Activated CD8-positive, alpha-beta T cell treated with anti-CD3 and anti-CD28 coated beads, Interleukin-2, amount 10 ng/mL, durations not matched to agents 7 days and 5 days (primary cell): ENCODE measurements around the gene COL7A1. TPM values are rescaled to one million over a fixed set of nuclear protein-coding genes. Genes with fewer than 3 reads are reported as not detected.
"Not testable (repeated sequence)": the region's sequence is repeated elsewhere in the genome, so short reads cannot be mapped to it uniquely, and the experiment has no call there.

Source experiments
- ATAC-seq: fragments of 150-1000 bp; cut with Tn5 transposase; one replicate; pipeline ENCODE4 v1.10.0; 2021; ENCODE audit warnings: moderate library complexity
- CTCF ChIA-PET: fragments of 350-600 bp; sonication (Branson Sonifier 250); formaldehyde crosslinking; loops from one replicate; lab custom pipeline; 2021; ENCODE audit warnings: antibody characterized with exemption; lab: Charles Lee
- POLR2A ChIA-PET: fragments of 350-600 bp; sonication (Branson Sonifier 250); formaldehyde crosslinking; loops from one replicate; lab custom pipeline; 2021; ENCODE audit warnings: antibody characterized with exemption; lab: Charles Lee
- DNase-seq: peaks from one replicate; pipeline ENCODE4 v3.0.0-alpha.2; 2020
- H3K27ac Mint-ChIP-seq: one replicate; pipeline ENCODE4 v1.8.0; 2021; ENCODE audit warnings: mild to moderate bottlenecking, mixed read lengths
- H3K27me3 Mint-ChIP-seq: one replicate; pipeline ENCODE4 v1.8.0; 2021; ENCODE audit warnings: low read depth, mixed read lengths
- H3K36me3 Mint-ChIP-seq: one replicate; pipeline ENCODE4 v1.8.0; 2021; ENCODE audit warnings: low read depth, mixed read lengths
- H3K4me1 Mint-ChIP-seq: one replicate; pipeline ENCODE4 v1.8.0; 2021; ENCODE audit warnings: low read depth, mixed read lengths
- H3K4me3 Mint-ChIP-seq: one replicate; pipeline ENCODE4 v1.8.0; 2021; ENCODE audit warnings: mild to moderate bottlenecking, mixed read lengths
- H3K9me3 Mint-ChIP-seq: one replicate; pipeline ENCODE4 v1.8.0; 2022; ENCODE audit warnings: mixed read lengths; ENCODE audit not compliant: insufficient read depth
- total RNA-seq, 2 experiments: library from RNA; stranded (reverse); gene quantifications; one replicate each; pipeline ENCODE4 v1.2.3, GENCODE V29; 2021

COL7A1 gene
- total RNA-seq, 2 experiments from 2014 or later, result 1.2 to 1.6 TPM

- DNase-seq (no peak), ATAC-seq (no peak)
- Mint-ChIP-seq H3K4me1 (peaks cover 19% of the 10 kb centered on the region), H3K27ac (no peak overlapping the region), H3K36me3 (peaks cover 49% of the 10 kb centered on the region), H3K4me3 (no peak overlapping the region), H3K27me3 (no peaks in the 10 kb centered on the region), H3K9me3 (no peaks in the 10 kb centered on the region)
- ChIA-PET POLR2A (interaction anchor here (1.4 kb wide), 1 partner anchor 79 kb away, joined by 3 read pairs; no protein-coding TSS in a partner anchor), CTCF (interaction anchor here (0.6 to 15.5 kb wide), 11 partner anchors 11 to 279 kb away, joined by 3 to 179 read pairs (median 10); partner anchors contain the start of genes CCDC51, PFKFB4 and TMA7)
Observed at GRCh38 chr3:48548126-48548525, 47.0 kb downstream of the COL7A1 start.

- POLR2A ChIA-PET, result interaction anchor here (0.7 kb wide), 1 partner anchor 107 kb away, joined by 3 read pairs; the partner anchor contains the start of genes CCDC51 and TMA7
- H3K9me3 Mint-ChIP-seq, result no peaks in the 10 kb centered on the region
- no peak for DNase-seq
- H3K27ac Mint-ChIP-seq, result peak overlapping the region; percentile 28
- no peak overlapping the region for H3K4me3 Mint-ChIP-seq
- peaks cover 16% of the 10 kb centered on the region for H3K4me1 Mint-ChIP-seq
- CTCF ChIA-PET, result interaction anchor here (0.6 to 3.7 kb wide), 7 partner anchors 16 to 352 kb away, joined by 3 to 31 read pairs (median 6); partner anchors contain the start of genes CCDC51 and TMA7
- no peaks in the 10 kb centered on the region for H3K27me3 Mint-ChIP-seq
- peaks cover 48% of the 10 kb centered on the region for H3K36me3 Mint-ChIP-seq
- ATAC-seq, result no peak
Observed at GRCh38 chr3:48546203-48546829, 48.8 kb downstream of the COL7A1 start.

GRCh38 chr3:48544141-48544540 is 51.0 kb downstream of the COL7A1 start:
- Mint-ChIP-seq H3K36me3 (peaks cover 42% of the 10 kb centered on the region), H3K27ac (no peak overlapping the region), H3K27me3 (no peaks in the 10 kb centered on the region), H3K4me3 (no peak overlapping the region), H3K9me3 (no peaks in the 10 kb centered on the region), H3K4me1 (peaks cover 6% of the 10 kb centered on the region)
- POLR2A ChIA-PET, result no interaction called here
- CTCF ChIA-PET, result interaction anchor here (1.3 to 3.1 kb wide), 2 partner anchors 71 to 143 kb away, joined by 4 to 23 read pairs; no protein-coding TSS in a partner anchor
- ATAC-seq, result no peak
- DNase-seq, result no peak

- ChIA-PET CTCF (no interaction called here), POLR2A (no interaction called here)
- Mint-ChIP-seq H3K27me3 (no peaks in the 10 kb centered on the region), H3K4me1 (peaks cover under 1% of the 10 kb centered on the region), H3K4me3 (no peak overlapping the region), H3K36me3 (peaks cover 43% of the 10 kb centered on the region), H3K27ac (no peak overlapping the region), H3K9me3 (no peaks in the 10 kb centered on the region)
- no peak for ATAC-seq
- no peak for DNase-seq
Observed at GRCh38 chr3:48543271-48543866, 51.8 kb downstream of the COL7A1 start.

- CTCF ChIA-PET, result no interaction called here
Observed at GRCh38 chr3:48538451-48538850, 56.7 kb downstream of the COL7A1 start.

GRCh38 chr3:48536785-48537184 is 58.3 kb downstream of the COL7A1 start:
- no peaks in the 10 kb centered on the region for H3K9me3 Mint-ChIP-seq
- POLR2A ChIA-PET, result interaction anchor here (1.2 kb wide), 1 partner anchor 58 kb away, joined by 3 read pairs; no protein-coding TSS in a partner anchor
- CTCF ChIA-PET, result interaction anchor here (0.9 to 1.7 kb wide), 2 partner anchors 12 to 101 kb away, joined by 3 to 6 read pairs; no protein-coding TSS in a partner anchor
- peaks cover 48% of the 10 kb centered on the region for H3K36me3 Mint-ChIP-seq
- no peak for DNase-seq
- no peak overlapping the region for H3K4me3 Mint-ChIP-seq
- H3K27me3 Mint-ChIP-seq, result no peaks in the 10 kb centered on the region
- no peak overlapping the region for H3K27ac Mint-ChIP-seq
- no peak for ATAC-seq
- peaks cover 10% of the 10 kb centered on the region for H3K4me1 Mint-ChIP-seq

More at GRCh38 chr3:48538451-48538850, 56.7 kb downstream of the COL7A1 start:
- Mint-ChIP-seq H3K4me1 (peaks cover 8% of the 10 kb centered on the region), H3K4me3 (no peak overlapping the region), H3K27ac (no peak overlapping the region), H3K9me3 (no peaks in the 10 kb centered on the region), H3K36me3 (peaks cover 45% of the 10 kb centered on the region), H3K27me3 (no peaks in the 10 kb centered on the region)
- no peak for ATAC-seq
- DNase-seq, result no peak
- POLR2A ChIA-PET, result interaction anchor here (0.6 kb wide), 1 partner anchor 46 kb away, joined by 3 read pairs; no protein-coding TSS in a partner anchor

- peaks cover 10% of the 10 kb centered on the region for H3K4me1 Mint-ChIP-seq
- DNase-seq, result no peak
- ChIA-PET POLR2A (interaction anchor here (1.2 kb wide), 1 partner anchor 57 kb away, joined by 3 read pairs; no protein-coding TSS in a partner anchor), CTCF (interaction anchor here (1.7 kb wide), 1 partner anchor 13 kb away, joined by 6 read pairs; no protein-coding TSS in a partner anchor)
- H3K27ac Mint-ChIP-seq, result no peak overlapping the region
- peaks cover 50% of the 10 kb centered on the region for H3K36me3 Mint-ChIP-seq
- H3K27me3 Mint-ChIP-seq, result no peaks in the 10 kb centered on the region
- H3K9me3 Mint-ChIP-seq, result no peaks in the 10 kb centered on the region
- ATAC-seq, result no peak
- no peak overlapping the region for H3K4me3 Mint-ChIP-seq
Observed at GRCh38 chr3:48536116-48536515, 59.0 kb downstream of the COL7A1 start.

- H3K36me3 Mint-ChIP-seq, result peaks cover 51% of the 10 kb centered on the region
Observed at GRCh38 chr3:48535578-48535977, 59.6 kb downstream of the COL7A1 start.

GRCh38 chr3:48532977-48533337 is 62.2 kb downstream of the COL7A1 start:
- Mint-ChIP-seq H3K4me1 (peaks cover 10% of the 10 kb centered on the region), H3K4me3 (no peak overlapping the region), H3K27me3 (no peaks in the 10 kb centered on the region), H3K27ac (no peak overlapping the region), H3K36me3 (peaks cover 54% of the 10 kb centered on the region), H3K9me3 (no peaks in the 10 kb centered on the region)
- ChIA-PET POLR2A (no interaction called here), CTCF (interaction anchor here (1.0 to 5.9 kb wide), 5 partner anchors 16 to 97 kb away, joined by 3 to 33 read pairs (median 4); no protein-coding TSS in a partner anchor)
- ATAC-seq (no peak), DNase-seq (no peak)

More at GRCh38 chr3:48535578-48535977, 59.6 kb downstream of the COL7A1 start:
- ChIA-PET CTCF (interaction anchor here (1.0 to 1.7 kb wide), 2 partner anchors 13 to 20 kb away, joined by 3 to 6 read pairs; no protein-coding TSS in a partner anchor), POLR2A (no interaction called here)
- no peak for ATAC-seq
- no peak overlapping the region for H3K4me3 Mint-ChIP-seq
- peaks cover 10% of the 10 kb centered on the region for H3K4me1 Mint-ChIP-seq
- no peak overlapping the region for H3K27ac Mint-ChIP-seq
- no peak for DNase-seq
- no peaks in the 10 kb centered on the region for H3K9me3 Mint-ChIP-seq
- H3K27me3 Mint-ChIP-seq, result no peaks in the 10 kb centered on the region

GRCh38 chr3:48532271-48532976 is 62.7 kb downstream of the COL7A1 start:
- H3K27me3 Mint-ChIP-seq, result no peaks in the 10 kb centered on the region
- DNase-seq (no peak), ATAC-seq (no peak)
- H3K4me1 Mint-ChIP-seq, result peaks cover 10% of the 10 kb centered on the region
- CTCF ChIA-PET, result interaction anchor here (1.0 to 5.9 kb wide), 3 partner anchors 17 to 96 kb away, joined by 4 to 33 read pairs (median 6); no protein-coding TSS in a partner anchor
- no peak overlapping the region for H3K4me3 Mint-ChIP-seq
- POLR2A ChIA-PET, result no interaction called here
- H3K9me3 Mint-ChIP-seq, result no peaks in the 10 kb centered on the region
- peaks cover 55% of the 10 kb centered on the region for H3K36me3 Mint-ChIP-seq
- H3K27ac Mint-ChIP-seq, result no peak overlapping the region

GRCh38 chr3:48530701-48531100 is 64.4 kb downstream of the COL7A1 start:
- H3K36me3 Mint-ChIP-seq, result peaks cover 52% of the 10 kb centered on the region
- CTCF ChIA-PET, result interaction anchor here (1.2 to 5.9 kb wide), 2 partner anchors 16 to 95 kb away, joined by 3 to 33 read pairs; no protein-coding TSS in a partner anchor
- H3K4me1 Mint-ChIP-seq, result peaks cover 10% of the 10 kb centered on the region
- ATAC-seq, H3K27ac Mint-ChIP-seq, POLR2A ChIA-PET, H3K9me3 Mint-ChIP-seq, DNase-seq, H3K27me3 Mint-ChIP-seq, H3K4me3 Mint-ChIP-seq: not testable (repeated sequence)
